HG02884 (cell line): Measurements from ENCODE around the gene LZTS2.

Experiments
- ATAC-seq: cut with Tn5 transposase; IDR thresholded peaks from one replicate; pipeline ENCODE4 v1.9.1; 2021; ENCODE audit warnings: mild to moderate bottlenecking, moderate library complexity; ENCODE audit not compliant: unreplicated experiment

LZTS2 gene

GRCh38 chr10:100997360-100998182 lies 2.0 kb upstream of the LZTS2 start:
- ATAC-seq = no peak

DNA sequence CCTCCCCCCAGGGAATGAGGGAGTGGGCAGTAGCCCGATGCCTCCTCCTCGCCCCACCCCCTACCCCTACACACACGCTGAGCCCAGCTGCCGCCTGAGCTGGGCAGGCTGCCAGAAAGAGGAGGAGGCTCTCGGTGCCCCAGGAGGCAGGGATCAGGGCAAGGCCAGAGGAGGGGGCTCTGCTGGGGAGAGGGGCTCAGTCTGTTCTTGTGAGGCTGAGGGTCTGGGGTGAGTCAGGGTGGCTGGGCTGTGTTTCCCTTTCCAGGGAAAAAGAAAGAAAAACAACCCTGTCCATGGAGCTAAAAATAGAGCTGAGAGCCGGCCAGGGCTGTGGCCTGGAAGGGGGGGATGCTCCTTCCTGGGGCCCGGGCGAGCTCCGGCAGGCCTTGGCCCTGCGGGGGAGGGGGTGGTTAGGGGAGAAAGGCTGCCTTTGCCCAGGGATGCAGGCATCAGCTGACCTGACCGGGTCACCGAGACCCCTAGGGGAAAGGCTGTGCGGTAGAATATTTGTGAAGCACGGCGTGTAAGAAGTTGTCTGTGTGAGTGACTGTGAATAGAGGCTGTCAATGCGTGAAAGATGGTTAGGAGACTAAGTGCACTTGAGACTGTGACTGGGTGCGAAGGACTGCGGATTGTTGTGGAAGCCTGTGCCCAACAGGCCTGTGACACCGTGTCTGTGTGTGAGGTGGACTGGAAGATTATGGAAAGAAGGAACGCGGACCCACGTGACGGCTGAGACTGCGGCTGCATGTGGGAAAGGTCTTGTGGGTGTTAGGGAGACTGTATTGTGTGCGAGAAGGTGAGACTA lies 1.2 kb upstream of the LZTS2 start:
- no peak for ATAC-seq

- peak; percentile 41 for ATAC-seq
These were observed 442 bp upstream of the LZTS2 start for GRCh38 chr10:100998991-100999741.

DNA sequence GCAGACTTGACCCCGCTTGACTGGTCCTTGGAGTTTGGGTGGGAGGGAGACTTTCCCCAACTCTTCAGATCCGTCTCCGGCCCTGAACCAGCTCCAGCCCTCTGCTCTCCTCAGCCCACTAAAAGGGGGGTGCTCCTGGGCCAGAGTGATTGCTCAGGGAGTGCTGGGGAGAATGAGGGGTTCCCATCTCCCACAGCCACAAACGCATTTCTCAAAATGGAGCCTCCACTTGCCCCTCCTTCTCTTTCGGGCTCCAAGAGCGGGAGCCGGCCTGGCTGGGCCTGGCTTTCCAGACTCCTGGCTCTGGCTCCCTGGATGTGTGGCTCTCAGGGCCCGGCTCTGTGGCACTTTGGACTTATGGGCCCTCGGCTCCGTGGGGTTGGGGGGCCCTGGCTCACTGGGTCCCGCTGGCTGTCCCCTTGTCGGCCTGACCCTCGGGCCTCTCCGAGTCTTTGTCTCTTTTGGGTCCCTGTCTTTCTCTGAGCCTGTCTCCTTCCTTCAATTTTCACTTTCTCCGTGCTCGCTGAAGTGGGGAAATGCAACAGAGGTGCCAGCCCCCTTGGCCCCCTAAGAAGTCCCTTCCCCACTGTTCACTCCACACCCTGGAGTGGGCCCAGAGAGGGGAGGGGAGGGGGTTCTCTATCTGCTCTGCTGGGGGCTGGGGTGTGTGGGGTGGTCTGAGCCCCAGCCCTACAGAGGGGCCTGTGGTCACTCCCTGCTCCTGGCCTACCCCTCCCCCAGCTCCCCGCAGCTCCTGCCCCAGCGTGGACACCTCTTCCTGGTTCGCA lies 713 bp downstream of the LZTS2 start:
- no peak for ATAC-seq

GRCh38 chr10:101000915-101001658 lies 1.5 kb downstream of the LZTS2 start:
- no peak for ATAC-seq

GRCh38 chr10:101001659-101002035 lies 2.0 kb downstream of the LZTS2 start:
- no peak for ATAC-seq

DNA sequence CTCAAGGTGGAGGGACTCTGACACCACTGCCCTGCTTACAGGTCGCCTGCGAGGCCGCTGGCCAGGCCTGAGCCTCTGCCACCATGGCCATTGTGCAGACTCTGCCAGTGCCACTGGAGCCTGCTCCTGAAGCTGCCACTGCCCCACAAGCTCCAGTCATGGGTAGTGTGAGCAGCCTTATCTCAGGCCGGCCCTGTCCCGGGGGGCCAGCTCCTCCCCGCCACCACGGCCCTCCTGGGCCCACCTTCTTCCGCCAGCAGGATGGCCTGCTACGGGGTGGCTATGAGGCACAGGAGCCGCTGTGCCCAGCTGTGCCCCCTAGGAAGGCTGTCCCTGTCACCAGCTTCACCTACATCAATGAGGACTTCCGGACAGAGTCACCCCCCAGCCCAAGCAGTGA lies 2.8 kb downstream of the LZTS2 start:
- no peak for ATAC-seq

DNA sequence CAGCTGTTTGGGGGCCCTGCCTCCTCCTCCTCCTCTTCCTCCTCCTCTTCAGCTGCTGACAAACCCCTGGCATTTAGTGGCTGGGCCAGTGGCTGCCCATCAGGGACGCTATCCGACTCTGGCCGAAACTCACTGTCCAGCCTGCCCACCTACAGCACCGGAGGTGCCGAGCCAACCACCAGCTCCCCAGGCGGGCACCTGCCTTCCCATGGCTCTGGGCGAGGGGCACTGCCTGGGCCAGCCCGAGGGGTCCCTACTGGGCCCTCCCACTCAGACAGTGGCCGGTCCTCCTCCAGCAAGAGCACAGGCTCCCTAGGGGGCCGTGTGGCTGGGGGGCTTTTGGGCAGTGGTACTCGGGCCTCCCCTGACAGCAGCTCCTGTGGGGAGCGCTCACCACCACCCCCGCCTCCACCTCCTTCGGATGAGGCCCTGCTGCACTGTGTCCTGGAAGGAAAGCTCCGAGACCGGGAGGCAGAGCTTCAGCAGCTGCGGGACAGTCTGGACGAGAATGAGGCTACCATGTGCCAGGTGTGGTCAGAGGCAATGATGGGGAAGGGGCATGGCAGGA lies 4.1 kb downstream of the LZTS2 start:
- ATAC-seq = no peak

- no peak for ATAC-seq
These were observed 5.8 kb downstream of the LZTS2 start for GRCh38 chr10:101005361-101005760.

DNA sequence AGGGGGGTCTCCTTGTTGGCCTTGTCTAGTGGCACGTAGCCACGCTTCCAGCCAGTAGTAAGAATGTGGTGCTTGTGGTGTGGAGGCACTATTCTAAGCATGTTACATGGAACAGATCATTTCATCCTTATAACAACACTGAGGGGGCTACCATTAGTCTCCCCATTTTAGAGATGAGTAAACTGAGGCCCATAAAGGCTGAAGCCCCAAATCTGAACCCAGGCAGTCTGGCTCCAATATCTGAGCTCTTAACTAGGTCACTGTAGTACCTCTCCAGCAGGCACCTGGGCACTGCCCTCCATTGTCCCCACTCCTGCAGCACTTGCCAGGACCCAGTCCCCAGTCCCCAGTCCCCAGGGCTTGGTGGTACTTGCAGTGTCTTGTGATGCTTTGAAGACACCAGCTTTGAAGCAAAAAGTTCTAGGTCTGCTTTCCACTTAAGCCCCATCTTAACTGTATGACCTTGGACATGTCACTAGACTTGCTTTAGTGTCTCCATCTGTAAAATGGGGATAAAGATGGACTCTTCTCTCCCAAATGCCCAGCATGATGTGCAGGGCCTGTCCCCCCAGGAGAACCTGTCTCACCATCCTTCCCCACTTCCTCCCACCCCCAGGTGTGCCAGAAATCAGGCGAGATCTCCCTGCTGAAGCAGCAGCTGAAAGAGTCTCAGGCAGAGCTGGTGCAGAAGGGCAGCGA lies 6.4 kb downstream of the LZTS2 start:
- ATAC-seq = no peak

DNA sequence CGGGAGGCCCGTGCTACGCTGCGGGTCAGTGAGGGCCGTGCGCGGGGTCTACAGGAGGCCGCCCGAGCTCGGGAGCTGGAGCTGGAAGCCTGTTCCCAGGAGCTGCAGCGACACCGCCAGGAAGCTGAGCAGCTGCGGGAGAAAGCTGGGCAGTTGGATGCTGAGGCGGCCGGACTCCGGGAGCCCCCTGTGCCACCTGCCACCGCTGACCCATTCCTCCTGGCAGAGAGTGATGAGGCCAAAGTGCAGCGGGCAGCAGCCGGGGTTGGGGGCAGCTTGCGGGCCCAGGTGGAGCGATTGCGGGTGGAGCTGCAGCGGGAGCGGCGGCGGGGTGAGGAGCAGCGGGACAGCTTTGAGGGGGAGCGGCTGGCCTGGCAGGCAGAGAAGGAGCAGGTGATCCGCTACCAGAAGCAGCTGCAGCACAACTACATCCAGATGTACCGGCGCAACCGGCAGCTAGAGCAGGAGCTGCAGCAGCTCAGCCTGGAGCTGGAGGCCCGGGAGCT lies 7.0 kb downstream of the LZTS2 start:
- no peak for ATAC-seq

DNA sequence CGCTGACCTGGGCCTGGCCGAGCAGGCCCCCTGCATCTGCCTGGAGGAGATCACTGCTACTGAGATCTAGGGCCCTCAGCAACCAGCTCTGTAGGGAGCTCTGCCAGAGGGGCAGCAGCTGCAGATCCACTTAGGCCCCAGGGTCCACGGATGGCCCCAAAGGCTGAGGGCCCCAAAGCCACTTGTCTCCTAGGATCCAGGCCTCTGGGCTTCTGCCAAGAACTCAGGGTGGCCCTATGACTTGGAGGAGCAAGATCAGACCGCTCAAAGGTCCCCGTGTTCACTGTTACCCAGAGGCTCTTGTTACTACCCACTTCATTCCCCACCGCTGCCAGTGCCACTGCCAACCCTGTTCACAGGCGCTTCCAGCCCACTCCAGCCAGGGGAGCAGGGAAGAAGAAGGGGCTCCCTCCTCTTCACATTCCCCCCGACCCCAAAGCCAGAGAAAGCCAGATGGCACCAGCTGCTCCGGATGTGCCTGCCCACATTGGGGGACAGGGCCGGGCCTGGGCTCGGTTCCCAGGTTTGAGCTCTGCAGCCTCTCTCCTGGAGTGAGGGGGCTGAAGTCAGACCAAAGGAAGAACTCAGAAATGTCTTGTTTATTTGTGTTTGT lies 7.6 kb downstream of the LZTS2 start:
- ATAC-seq = no peak

GRCh38 chr10:101007915-101008822 lies 8.6 kb downstream of the LZTS2 start:
- ATAC-seq = no peak

DNA sequence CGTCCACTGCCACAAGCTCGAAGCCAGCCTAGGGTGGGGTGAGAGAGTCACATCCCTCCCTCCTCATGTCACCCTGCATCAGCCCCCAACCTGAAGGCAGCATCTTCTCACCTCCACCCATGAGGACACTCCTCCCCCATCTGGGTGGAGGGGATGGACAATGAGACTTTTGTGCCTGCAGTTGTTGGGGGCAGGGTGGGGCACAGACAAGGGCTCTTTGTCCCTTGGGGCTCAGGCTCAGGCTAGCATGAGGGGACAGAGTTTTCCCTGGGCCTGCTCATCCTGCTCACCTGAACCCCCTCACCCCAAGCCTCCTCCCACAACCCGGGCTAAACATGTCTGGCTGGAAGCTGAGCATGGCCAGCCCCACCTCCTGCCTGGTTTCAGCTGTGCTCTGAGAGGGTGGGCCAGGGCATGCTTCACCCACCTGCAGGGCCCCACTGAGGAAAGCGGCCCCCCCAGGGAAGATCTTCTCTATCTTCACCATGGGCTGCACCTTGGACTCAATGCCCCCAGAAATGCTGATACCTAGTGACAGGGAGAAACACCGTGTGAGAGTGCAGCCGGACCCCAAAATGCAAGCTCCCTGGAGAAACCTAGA lies 9.3 kb downstream of the LZTS2 start:
- no peak for ATAC-seq

- ATAC-seq = no peak
These were observed 10.7 kb downstream of the LZTS2 start for GRCh38 chr10:101010329-101010728.

GRCh38 chr10:101011517-101012423 lies 12.2 kb downstream of the LZTS2 start:
- ATAC-seq = no peak
